NCI-H187 treated with DMSO at 0.1 percent for 48 hours (cell line): ENCODE measurements around the gene BST2.

Experiments
- DNase-seq: peaks from one replicate; lab custom pipeline; 2025; lab: John Stamatoyannopoulos, UW

Gene BST2

GRCh38 chr19:17405250-17406045, at the start of gene BST2:
BST2 (minus strand) TSS chr19:17405630; CDS start chr19:17405575, 55 bp downstream.
- DNase-seq, result no peak

DNA sequence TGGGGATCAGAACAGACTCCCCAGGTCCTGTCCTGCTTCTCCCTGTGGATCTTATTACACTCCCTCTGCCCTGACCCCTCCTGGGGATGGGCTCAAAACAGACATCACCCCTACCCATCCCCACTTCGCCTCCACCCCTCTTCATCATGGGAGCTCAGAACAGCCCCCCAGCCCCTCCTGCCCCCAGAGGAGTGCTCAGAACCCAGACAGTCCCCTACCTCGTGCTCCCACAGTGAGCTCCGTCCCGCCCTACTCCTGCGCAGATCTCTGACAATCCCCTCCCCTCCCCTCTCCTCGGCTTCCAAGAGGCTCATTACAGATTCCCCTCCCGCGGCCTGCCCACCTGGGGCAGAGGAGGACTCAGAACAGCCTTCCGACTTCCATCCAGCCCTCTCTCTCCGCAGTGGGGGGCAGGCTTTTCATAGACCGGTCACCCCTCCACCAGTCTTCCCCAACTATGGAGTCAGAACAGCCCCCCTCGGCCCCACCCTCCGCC, 49.2 kb upstream of the BST2 start:
- DNase-seq, result no peak

GRCh38 chr19:17451820-17452219, 46.4 kb upstream of the BST2 start:
- no peak for DNase-seq

DNA sequence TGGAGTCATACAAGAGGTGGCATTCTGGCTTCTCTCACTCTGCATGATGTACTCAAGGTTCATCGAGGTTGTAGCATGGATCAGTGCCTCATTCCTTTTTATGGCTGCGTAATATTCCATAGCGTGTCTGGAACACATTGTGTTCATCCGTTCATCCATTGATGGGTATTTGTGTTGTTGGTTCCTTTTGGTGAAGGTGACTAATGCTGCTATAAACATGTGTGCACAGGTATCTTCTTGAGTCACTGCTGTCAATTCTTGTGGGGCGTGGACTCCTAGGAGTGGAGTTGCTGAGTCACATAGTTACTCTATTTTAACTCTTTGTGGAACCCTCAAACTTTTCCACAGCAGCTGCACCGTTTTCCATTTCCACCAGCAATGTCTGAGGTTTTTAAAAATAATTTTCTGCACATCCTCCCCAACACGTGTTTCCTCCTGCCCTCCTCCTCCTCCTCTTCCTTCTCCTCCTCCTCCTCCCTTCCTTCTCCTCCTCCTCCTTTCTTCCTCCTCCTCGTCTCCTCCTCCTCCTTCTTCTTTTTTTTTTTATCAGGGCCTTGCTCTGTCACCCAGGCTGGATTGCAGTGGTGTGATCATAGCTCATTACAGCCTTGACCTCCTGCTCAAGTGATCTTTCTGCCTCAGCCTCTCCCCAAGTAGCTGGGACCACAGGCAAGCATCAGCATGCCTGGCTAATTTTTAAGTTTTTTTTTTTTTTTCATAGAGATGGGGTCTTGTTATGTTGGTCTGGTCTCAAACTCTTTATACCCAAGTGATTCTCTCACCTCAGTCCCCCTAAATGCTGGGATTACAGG, 45.0 kb upstream of the BST2 start:
- DNase-seq, result no peak

DNA sequence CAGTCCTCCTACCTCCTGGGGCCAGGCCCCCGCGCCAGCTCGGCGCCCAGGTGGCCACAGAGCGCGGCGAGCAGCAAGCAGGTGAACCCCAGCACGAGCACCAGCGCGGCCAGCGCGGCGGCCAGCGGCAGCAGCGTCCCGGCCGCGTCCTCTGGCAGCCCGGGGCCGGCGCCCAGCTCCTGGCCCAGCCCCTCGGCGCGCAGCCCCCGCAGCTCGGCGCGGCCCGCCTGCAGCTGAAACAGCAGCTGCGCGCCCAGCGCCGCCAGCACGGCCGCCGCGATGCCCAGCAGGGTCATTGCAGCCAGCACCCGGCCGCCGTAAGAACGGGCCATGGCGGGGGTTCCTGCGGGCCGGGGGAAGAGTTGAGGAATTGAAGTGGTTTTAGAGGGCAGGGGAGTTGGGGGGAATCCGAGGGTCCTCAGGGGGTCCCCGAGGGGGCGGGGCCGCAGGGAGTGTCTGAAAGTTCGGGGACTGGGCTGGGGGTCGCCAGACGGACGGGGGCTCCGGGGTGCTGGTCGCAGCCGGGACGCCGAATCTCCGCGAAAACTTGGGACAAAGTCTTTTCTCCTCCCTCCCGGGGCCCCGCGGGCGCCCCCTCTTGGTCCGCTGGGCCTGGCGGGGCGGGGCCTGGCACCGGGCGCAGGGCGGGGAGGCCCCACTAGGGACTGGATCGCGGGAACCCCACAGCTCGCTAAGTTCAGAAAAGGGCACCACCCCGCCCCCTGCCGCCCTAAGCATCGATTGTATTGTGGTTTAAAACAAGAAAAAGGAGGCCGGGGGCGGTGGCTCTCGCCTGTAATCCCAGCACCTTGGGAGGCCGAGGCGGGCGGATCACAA, 42.9 kb upstream of the BST2 start, which contains the start of gene TMEM221:
Gene TMEM221 (minus strand): TSS at position 538 of the 837 bp plus-strand sequence. CDS start 206 bp downstream, at position 332.
- DNase-seq, result no peak

DNA sequence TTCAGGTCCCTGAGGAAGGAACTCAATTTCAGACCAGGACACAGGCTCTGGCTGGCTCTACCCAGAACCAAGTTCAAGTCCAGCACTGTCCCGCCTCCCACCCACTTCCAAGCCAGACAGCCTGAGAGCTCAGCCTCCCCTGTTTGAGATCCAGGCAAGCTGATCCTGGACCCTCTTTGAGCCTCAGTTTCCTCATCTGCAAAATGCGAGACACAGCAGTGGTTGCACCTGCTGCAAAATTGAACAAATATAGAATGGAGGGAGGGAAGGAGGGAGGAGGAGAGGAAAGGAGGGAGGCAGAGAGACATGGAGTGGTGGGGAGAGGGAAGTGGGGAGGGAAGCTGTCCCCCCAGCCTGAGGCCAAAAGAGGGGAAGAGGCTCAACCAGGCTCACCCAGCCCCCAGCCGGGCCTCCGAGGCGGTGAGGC, 42.3 kb upstream of the BST2 start:
- DNase-seq, result no peak

DNA sequence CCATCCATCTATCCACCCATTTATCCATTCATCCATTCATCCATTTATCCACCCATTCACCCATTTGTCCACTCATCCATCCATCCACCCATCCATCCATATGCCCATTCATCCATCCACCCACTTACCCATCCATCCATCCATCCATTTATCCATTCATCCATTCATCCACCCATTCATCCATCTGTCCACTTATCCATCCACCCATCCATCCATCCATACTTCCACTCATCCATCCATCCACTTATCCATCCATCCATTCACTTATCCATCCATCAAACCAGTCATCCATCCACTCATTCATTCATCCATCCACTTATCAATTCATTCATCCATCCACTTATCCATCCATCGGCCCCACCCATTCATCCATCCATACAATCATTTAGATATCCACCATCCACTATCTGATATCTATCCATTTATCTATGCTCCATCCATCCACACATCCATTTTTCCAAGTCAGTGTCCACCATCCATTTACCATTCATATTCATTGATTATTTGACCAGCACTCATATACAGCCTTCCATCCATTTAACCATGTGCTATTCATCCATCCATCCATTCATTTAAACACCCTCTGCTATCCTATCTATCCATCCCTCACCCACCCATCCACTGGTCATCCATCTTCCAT, 40.2 kb upstream of the BST2 start:
- DNase-seq, result no peak

GRCh38 chr19:17441241-17442021, 36.0 kb upstream of the BST2 start:
- no peak for DNase-seq

DNA sequence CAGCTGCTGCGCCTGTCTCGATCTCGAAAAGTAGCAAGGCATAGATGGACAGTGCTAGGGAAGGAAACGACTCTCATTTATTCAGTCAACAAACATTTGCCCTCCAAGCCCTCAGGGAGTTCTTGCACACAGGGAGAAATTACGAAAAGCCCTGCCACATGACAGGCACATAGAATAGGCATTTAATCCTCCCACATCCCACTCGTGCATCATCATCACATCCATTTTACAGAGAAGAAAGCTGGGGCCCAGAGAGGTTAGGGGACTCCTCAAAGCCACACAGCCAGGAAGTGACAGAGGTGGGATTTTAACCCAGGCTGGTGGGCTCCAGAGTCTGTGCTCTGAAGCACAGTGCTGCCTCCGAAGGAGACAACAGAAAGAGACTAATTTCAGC, 31.4 kb upstream of the BST2 start:
- no peak for DNase-seq

GRCh38 chr19:17436094-17436873, 30.9 kb upstream of the BST2 start:
- no peak for DNase-seq

DNA sequence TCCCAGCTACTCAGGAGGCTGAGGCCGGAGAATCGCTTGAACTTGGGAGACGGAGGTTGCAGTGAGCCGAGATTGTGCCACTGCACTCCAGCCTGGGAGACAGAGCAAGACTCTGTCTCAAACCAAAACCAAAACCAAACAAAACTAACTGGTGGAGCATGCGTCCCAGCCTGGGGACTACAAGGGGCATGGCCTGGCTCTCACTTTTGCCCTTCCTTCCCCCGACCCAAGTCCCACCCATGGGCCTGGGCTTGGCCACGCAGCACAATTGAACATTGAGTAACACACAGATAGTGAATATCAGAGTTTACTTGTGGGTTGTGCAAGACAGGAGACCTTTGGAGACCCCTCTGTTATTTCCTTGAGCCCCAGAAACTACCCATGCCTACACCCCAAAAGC, 29.8 kb upstream of the BST2 start:
- DNase-seq, result no peak

DNA sequence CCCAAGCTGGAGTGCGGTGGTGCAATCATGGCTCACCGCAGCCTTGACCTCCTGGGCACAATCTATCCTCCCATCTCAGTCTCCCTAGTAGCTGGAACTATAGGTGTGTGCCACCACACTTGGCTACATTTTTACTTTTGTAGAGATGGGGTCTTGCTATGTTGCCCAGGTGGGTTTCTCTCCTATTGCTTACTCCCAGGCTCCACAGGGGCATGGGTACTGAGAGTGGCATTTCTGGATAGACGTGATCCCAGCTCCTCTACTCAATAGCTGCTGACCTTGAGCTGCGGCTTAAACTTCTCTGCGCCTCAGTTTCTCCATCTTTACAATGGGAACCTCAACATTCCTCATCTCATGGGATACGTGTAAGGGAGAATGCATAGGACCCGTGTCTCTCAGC, 26.0 kb upstream of the BST2 start:
- DNase-seq, result no peak

GRCh38 chr19:17429641-17430113, 24.2 kb upstream of the BST2 start:
- DNase-seq, result no peak

- DNase-seq, result no peak
Observed at GRCh38 chr19:17424743-17425365, 19.4 kb upstream of the BST2 start.

DNA sequence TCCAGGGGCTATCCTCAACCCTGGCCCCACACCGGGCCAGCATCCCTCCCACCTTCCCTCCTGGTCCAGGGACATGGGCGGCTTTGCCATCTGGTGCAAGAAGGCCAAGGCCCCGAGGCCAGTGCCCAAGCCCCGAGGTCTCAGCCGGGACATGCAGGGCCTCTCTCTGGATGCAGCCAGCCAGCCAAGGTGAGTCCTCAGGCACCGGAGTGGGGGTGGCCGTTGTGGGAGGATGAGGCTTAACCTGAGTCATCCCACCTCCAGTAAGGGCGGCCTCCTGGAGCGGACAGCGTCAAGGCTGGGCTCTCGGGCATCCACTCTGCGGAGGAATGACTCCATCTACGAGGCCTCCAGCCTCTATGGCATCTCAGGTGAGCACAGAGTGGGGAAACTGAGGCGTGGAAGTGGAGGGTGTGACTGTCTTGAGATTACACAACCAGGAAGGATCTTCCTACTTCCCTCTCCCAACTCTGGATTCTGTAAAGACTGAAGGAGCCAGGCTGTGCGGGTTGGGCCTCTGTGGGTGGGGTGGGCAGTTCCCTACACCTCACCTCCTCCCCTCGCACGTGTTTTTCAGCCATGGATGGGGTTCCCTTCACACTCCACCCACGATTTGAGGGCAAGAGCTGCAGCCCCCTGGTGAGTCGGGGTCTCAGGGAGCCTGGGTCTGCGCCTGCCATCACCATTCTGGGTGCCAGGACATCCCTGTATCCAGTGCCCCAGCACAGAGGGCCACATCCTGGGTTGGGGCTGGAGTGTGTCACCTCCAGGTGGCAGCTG, 18.2 kb upstream of the BST2 start:
- no peak for DNase-seq

- DNase-seq, result no peak
Observed at GRCh38 chr19:17421942-17422341, 16.5 kb upstream of the BST2 start.

- no peak for DNase-seq
Observed at GRCh38 chr19:17420475-17420924, 15.1 kb upstream of the BST2 start.
